NCI-H187 (cell line): Measurements from ENCODE around the gene CNTN6.
A peak's percentile ranks its signal among the peaks of the same experiment; 100 is the strongest.

Experiments used
- DNase-seq, 2 experiments: peaks; one replicate each; lab custom pipeline; 2025; lab: John Stamatoyannopoulos, UW

Gene CNTN6

DNA sequence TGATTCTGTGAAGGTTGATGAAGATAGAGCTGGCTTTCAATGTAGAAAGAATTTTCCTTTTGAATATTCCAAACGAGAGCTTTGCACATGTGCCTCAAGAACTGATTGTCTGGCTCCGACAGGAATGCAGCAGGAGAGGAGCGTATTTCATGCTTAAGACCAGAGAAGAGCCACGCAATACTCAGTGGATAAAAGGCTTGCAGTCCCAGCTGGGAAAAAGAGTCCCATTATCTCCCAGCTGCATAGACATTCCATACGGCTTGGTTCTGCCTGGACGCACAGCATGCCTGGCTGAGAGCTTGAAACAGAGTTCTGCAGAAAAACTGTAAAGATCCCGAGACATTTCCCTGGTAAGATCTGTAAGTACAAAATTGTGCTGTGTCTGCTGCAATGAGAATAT lies at the start of gene CNTN6:
Gene CNTN6, plus strand, starts transcription at position 254 of the 400 bp plus-strand sequence. CDS start 54,985 bp downstream, outside the sequence.
- peak; percentile 25 to 33 for DNase-seq

- DNase-seq: no peak
Observed at GRCh38 chr3:1048558-1048957, 44.3 kb upstream of the CNTN6 start.

GRCh38 chr3:1055870-1056269 lies 37.0 kb upstream of the CNTN6 start:
- no peak for DNase-seq

- DNase-seq: no peak
Observed at GRCh38 chr3:1056744-1057143, 36.1 kb upstream of the CNTN6 start.

GRCh38 chr3:1057436-1057835 lies 35.4 kb upstream of the CNTN6 start:
- DNase-seq: no peak

GRCh38 chr3:1068985-1069384 lies 23.8 kb upstream of the CNTN6 start:
- no peak for DNase-seq

- DNase-seq: no peak
Observed at GRCh38 chr3:1072041-1072440, 20.8 kb upstream of the CNTN6 start.

- DNase-seq: no peak
Observed at GRCh38 chr3:1079662-1080061, 13.2 kb upstream of the CNTN6 start.

GRCh38 chr3:1082108-1082507 lies 10.7 kb upstream of the CNTN6 start:
- no peak for DNase-seq

- DNase-seq: no peak
Observed at GRCh38 chr3:1087066-1087560, 5.7 kb upstream of the CNTN6 start.

GRCh38 chr3:1088503-1088902 lies 4.3 kb upstream of the CNTN6 start:
- no peak for DNase-seq

- no peak for DNase-seq
Observed at GRCh38 chr3:1091286-1091685, 1.5 kb upstream of the CNTN6 start.

GRCh38 chr3:1092061-1092460 lies 763 bp upstream of the CNTN6 start:
- no peak for DNase-seq

DNA sequence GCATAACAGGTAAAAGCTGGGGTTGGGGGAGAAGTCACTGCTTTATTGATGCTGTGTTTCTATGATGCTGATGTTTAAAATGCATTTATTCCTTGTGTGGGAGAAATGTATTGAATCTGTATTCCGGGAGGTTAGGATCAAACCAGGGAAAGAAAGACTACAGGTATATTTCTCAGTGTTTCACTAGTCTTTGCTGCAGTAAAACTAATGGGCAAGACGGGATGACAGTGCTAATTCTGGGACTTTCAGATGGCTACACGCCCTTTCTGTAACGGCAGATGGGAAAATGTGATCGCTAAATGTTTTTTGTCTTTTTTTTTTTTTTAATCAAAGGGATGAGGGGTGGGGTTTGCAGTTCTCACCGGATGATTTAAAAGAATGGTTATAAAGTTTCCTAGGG lies 393 bp downstream of the CNTN6 start:
- DNase-seq: no peak

- DNase-seq: no peak
Observed at GRCh38 chr3:1103525-1103924, 10.7 kb downstream of the CNTN6 start.

DNA sequence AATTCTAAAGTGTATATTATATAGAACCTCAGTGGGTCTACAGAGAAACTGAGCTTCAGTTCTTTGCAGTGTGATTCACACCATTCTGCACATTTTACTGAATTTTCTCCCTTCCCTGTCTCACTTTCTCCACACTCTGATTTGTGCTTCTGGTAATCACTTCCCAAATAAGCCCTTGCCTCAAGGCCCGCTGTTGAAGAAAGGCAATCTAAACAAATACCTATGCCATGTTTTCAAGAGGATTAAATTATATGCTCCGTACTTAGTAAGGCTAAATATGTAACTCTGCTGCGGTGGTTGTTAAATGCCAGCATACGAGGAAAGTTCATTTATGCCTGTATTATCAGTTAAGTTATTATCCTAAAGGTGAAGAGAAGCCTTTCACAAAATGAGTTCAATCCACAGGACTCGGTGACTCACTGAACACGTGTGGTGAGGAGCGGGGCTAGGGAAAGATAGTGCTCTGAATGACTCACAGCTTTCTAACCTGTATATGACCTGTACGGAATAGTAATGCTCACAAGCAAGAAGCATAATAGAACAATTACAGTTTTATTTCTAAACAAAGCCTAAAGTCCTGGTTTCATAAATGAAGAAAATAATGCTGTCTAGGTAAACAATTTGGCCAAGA lies 25.1 kb downstream of the CNTN6 start:
- DNase-seq: no peak

DNA sequence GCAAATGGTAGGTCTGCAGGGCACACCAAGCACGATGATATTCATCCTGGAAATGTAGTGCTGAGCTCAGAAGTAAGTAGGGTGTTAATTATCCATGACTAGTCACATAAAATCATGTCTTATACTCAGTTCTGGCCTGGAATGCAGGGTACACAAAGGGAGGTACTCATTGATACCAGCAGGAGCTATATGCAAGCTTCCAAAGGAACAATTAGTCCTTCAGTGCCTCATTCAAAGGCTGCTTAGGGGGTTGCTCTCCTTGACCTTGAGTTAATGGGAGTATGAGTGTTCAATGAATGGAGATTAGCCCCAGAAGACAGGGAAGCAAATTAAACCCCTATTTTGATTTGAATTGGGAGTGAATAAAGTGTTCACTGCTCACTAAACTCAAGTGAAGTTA lies 38.3 kb downstream of the CNTN6 start:
- no peak for DNase-seq

- no peak for DNase-seq
Observed at GRCh38 chr3:1135194-1135593, 42.4 kb downstream of the CNTN6 start.

DNA sequence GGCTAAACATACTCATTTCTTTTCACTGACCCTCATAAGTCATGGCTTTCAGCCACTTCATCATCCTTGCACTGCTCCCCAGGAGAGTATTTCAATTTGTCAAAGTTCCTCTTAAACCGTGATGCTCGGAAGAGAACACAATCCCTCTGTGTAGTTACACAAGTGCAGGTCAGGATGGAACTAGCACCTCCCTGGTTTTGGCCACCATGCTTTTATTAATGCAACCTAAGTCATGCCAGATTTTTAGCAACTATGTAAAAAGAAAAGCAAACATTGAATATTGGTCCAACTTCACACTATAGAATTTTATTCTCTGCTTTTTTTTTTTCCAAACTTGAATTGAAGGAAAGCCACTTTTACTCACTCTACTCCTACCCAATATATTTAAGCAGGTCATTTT lies 45.2 kb downstream of the CNTN6 start:
- DNase-seq: no peak

DNA sequence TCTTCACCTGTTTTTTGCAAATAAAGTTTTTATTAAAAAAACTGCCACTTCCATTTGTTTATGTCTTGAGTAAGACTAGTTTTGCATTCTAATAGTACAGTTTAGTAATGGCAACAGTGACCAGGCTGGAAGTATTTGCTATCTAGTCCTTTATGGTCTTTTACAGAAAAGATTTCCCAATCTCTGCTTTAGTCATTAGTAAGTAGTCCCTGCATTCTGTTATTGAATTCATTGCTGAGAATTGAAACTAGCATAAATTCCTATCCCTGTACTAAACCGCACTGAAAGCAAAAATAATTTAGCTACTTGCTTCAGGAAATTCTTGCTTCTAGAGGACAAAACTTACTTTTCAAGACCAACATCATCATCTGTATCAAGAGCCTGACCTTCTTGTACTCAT lies 46.2 kb downstream of the CNTN6 start:
- DNase-seq: no peak

GRCh38 chr3:1147326-1147725 lies 54.5 kb downstream of the CNTN6 start:
- DNase-seq: no peak

DNA sequence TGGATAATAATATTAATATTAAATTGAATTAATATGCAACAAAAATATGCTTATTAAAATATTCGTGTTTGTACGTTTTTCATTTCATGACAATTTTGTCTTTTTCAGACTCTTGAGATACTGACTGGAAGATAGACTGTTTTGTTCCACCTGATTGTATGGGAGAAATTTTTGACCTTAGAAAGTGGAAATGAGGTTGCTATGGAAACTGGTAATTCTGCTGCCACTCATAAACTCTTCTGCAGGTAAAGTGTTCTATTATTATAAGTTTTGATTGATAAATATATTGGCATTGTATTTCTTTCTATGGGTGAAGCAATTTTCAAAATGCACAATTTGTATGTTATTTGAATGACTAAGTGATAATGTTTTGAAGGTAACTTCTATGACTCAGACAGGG lies 55.0 kb downstream of the CNTN6 start:
- DNase-seq: no peak

GRCh38 chr3:1164101-1164500 lies 71.3 kb downstream of the CNTN6 start:
- DNase-seq: no peak

- DNase-seq: no peak
Observed at GRCh38 chr3:1171320-1171719, 78.5 kb downstream of the CNTN6 start.
